Ishikawa (cell line): ENCODE data around the gene OR14C36.

Source experiments
- CEBPB ChIP-seq: IDR thresholded peaks from 2 replicates; pipeline ENCODE4 v1.6.1; 2012
- EGR1 ChIP-seq: IDR thresholded peaks from 2 replicates; pipeline ENCODE4 v1.6.1; 2012
- EP300 ChIP-seq: IDR thresholded peaks from 2 replicates; pipeline ENCODE4 v1.6.1; 2012; ENCODE audit warnings: borderline replicate concordance
- NFIC ChIP-seq: IDR thresholded peaks from 2 replicates; pipeline ENCODE4 v1.6.1; 2012
- RAD21 ChIP-seq: IDR thresholded peaks from 2 replicates; pipeline ENCODE4 v1.6.1; 2012; ENCODE audit warnings: low read depth
- YY1 ChIP-seq: IDR thresholded peaks from 2 replicates; pipeline ENCODE4 v1.6.1; 2012; ENCODE audit warnings: low read depth
- ZBTB7A ChIP-seq: IDR thresholded peaks from 2 replicates; pipeline ENCODE4 v1.6.1; 2012; ENCODE audit warnings: low read depth

GRCh38 chr1:248376916-248377315, 28.3 kb downstream of the OR14C36 start:
- TF ChIP-seq ZBTB7A (no peak), CEBPB (no peak), EGR1 (no peak), EP300 (no peak), NFIC (no peak), YY1 (no peak), RAD21 (no peak)
